Tibial nerve (tissue), 4 donors: ENCODE data around the gene EIF3F. TPM values are rescaled to one million over a fixed set of nuclear protein-coding genes. Genes with fewer than 3 reads are reported as not detected.
A peak's percentile ranks its signal among the peaks of the same experiment; 100 is the strongest.
"Not testable (repeated sequence)": the region's sequence is repeated elsewhere in the genome, so short reads cannot be mapped to it uniquely, and the experiment has no call there.

Experiments
- DNase-seq, 2 donors: peaks; one replicate each; pipeline ENCODE4 v3.0.0-alpha.2; 2019; ENCODE audit warnings: low spot score in 2 of 2
- H3K27ac ChIP-seq, 4 donors: fragments of 200-600 bp; sonication (generic) in 3 of 4; one replicate each; pipeline ENCODE4 v1.5.1; 2017 to 2019; ENCODE audit warnings: mild to moderate bottlenecking in 1 of 4
- H3K27me3 ChIP-seq, 2 donors: fragments of 200-600 bp; sonication (generic) in 1 of 2; one replicate each; pipeline versions ENCODE4 v1.5.1 to v1.6.0; 2017 to 2019
- H3K36me3 ChIP-seq, 3 donors: fragments of 200-600 bp; sonication (generic); one replicate each; pipeline ENCODE4 v1.5.1; 2018 to 2019
- H3K4me1 ChIP-seq, 4 donors: fragments of 200-600 bp; sonication (generic) in 3 of 4; one replicate each; pipeline ENCODE4 v1.5.1; 2017 to 2019
- H3K4me3 ChIP-seq, 4 donors: fragments of 200-600 bp; sonication (generic) in 3 of 4; one replicate each; pipeline ENCODE4 v1.5.1; 2017 to 2019; ENCODE audit warnings: mild to moderate bottlenecking in 1 of 4, moderate library complexity in 1 of 4
- H3K9me3 ChIP-seq, 4 donors: fragments of 200-600 bp; sonication (generic) in 3 of 4; one replicate each; pipeline ENCODE4 v1.5.1; 2017 to 2019
- CTCF ChIP-seq, 5 experiments: fragments of 200-600 bp in 3 of 5; fragments of 450-650 bp in 2 of 5; sonication (generic) in 3 of 5; IDR thresholded peaks; one replicate each; pipeline ENCODE4 v1.5.1; 2016 to 2019; ENCODE audit warnings: antibody characterized with exemption in 5 of 5, mild to moderate bottlenecking in 3 of 5, moderate library complexity in 2 of 5
- EP300 ChIP-seq, 2 donors: sonication (generic); formaldehyde crosslinking; IDR thresholded peaks; one replicate each; pipeline ENCODE4 v1.6.1; 2017; ENCODE audit warnings: antibody characterized with exemption in 2 of 2, mild to moderate bottlenecking in 1 of 2
- POLR2A ChIP-seq, 2 donors: fragments of 450-650 bp; IDR thresholded peaks; one replicate each; pipeline ENCODE4 v1.6.1; 2017; ENCODE audit warnings: antibody characterized with exemption in 2 of 2, mild to moderate bottlenecking in 2 of 2, moderate library complexity in 2 of 2
- WGBS, 2 donors: methylation state at CpG; one replicate each; pipeline ENCODE4 v1.1.5; 2018; 5-methylcytosine and 5-hydroxymethylcytosine counted together
- total RNA-seq, 4 donors: library from RNA; depleted of rRNA; stranded (reverse); fragments of >200 nt; gene quantifications; one replicate each; pipeline ENCODE4 v1.1.0, GENCODE V29; 2016

EIF3F gene
- total RNA-seq, 4 donors from 2014 or later: 144 to 195 (median 162) TPM

- Histone ChIP-seq H3K4me3 (no peak overlapping the region), H3K27ac (no peak overlapping the region), H3K27me3 (no peaks in the 10 kb centered on the region), H3K4me1 (peaks cover 0 to 24% (median 16%) of the 10 kb centered on the region in 4 donors), H3K36me3 (no peaks in the 10 kb centered on the region), H3K9me3 (no peaks in the 10 kb centered on the region)
- DNase-seq: no peak
- TF ChIP-seq CTCF (IDR thresholded peaks at IDR 0.05) (no peak), EP300 (IDR thresholded peaks at IDR 0.05) (no peak), POLR2A (IDR thresholded peaks at IDR 0.05) (no peak)
- 62 to 76% methylated on average over 6 to 7 of the region's 7 CpGs for WGBS, 2 donors
Measured at GRCh38 chr11:7983832-7984590, 3.1 kb upstream of the EIF3F start.

DNA sequence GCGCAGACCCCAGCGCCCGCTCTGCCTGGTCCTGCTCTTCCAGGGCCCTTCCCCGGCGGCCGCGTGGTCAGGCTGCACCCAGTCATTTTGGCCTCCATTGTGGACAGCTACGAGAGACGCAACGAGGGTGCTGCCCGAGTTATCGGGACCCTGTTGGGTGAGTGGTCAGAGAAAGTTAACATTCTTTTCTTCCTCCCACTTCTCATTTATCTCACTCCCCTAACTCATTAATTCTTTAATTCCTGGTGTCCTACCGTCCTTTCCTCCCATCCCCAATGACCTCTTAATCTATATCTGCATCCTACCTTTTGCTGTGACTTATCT, 385 bp downstream of the EIF3F start:
- 0 to 1% methylated on average over 13 of the region's 13 CpGs for WGBS, 2 donors
- Histone ChIP-seq H3K4me3 (peak overlapping the region; percentile 75 to 94 (median 82)), H3K36me3 (peaks cover 0 to 17% (median 0%) of the 10 kb centered on the region in 3 donors), H3K27ac (peak overlapping the region; percentile 54 to 89 (median 76)), H3K4me1 (peaks cover 0 to 50% (median 21%) of the 10 kb centered on the region in 4 donors)
- H3K9me3 ChIP-seq, DNase-seq, H3K27me3 ChIP-seq: not testable (repeated sequence)

- no peak overlapping the region for H3K27ac ChIP-seq
- TF ChIP-seq EP300 (IDR thresholded peaks at IDR 0.05) (no peak), CTCF (IDR thresholded peaks at IDR 0.05) (no peak), POLR2A (IDR thresholded peaks at IDR 0.05) (no peak)
- peaks cover 0 to 26% (median 0%) of the 10 kb centered on the region in 4 donors for H3K4me1 ChIP-seq
- 85 to 91% methylated on average over 6 of the region's 6 CpGs for WGBS, 2 donors
- no peak for DNase-seq
- H3K27me3 ChIP-seq: no peaks in the 10 kb centered on the region
- H3K4me3 ChIP-seq: no peak overlapping the region
- H3K9me3 ChIP-seq: no peaks in the 10 kb centered on the region
- peaks cover 2 to 86% (median 31%) of the 10 kb centered on the region in 3 donors for H3K36me3 ChIP-seq
Measured at GRCh38 chr11:7994581-7995278, 7.6 kb downstream of the EIF3F start.

DNA sequence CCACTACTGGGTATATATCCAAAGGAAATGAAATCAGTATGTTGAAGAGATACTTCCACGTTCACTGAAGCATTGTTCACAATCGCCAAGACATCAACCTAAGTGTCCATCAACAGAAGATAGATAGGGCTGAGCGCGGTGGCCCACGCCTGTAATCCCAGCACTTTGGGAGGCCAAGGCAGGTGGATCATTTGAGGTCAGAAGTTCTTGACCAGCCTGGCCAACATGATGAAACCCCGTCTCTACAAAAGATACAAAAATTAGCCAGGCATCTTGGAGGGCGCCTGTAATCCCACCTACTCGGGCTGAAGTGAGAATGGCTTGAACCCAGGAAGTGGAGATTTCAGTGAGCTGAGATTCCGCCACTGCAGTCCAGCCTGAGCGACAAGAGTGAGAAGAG, 12.7 kb downstream of the EIF3F start:
- Histone ChIP-seq H3K9me3 (no peaks in the 10 kb centered on the region), H3K27ac (no peak overlapping the region), H3K27me3 (no peaks in the 10 kb centered on the region), H3K4me1 (peaks cover 0 to 7% (median 0%) of the 10 kb centered on the region in 4 donors), H3K36me3 (peaks cover 0 to 54% (median 14%) of the 10 kb centered on the region in 3 donors), H3K4me3 (no peak overlapping the region)
- no peak for DNase-seq
- TF ChIP-seq EP300 (IDR thresholded peaks at IDR 0.05) (no peak), POLR2A (IDR thresholded peaks at IDR 0.05) (no peak), CTCF (IDR thresholded peaks at IDR 0.05) (no peak)
- WGBS, 2 donors: 90 to 94% methylated on average over 10 of the region's 10 CpGs

DNA sequence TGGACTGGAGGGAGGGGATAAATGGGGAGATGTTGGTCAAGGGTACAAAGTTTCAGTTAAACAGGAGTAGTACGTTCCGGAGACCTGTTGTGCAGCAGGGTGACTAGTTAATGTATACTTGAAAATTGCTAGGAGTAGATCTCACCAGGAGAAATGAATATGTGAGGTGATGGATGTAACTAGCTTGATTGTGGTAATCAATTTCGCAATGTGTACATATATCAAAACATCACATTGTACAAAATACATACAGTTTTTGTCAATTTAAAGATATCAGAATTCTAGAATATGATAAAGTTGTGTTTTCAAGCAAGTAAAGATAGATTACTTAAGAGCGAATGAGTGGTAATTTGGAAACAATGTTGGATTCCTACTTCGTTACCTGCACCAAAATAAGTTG, 13.3 kb downstream of the EIF3F start:
- no peak overlapping the region for H3K27ac ChIP-seq
- H3K4me1 ChIP-seq: peaks cover 0 to 7% (median 0%) of the 10 kb centered on the region in 4 donors
- no peaks in the 10 kb centered on the region for H3K9me3 ChIP-seq
- no peak for DNase-seq
- no peaks in the 10 kb centered on the region for H3K27me3 ChIP-seq
- 84 to 85% methylated on average over 5 of the region's 5 CpGs for WGBS, 2 donors
- H3K36me3 ChIP-seq: peaks cover 0 to 48% (median 9%) of the 10 kb centered on the region in 3 donors
- no peak overlapping the region for H3K4me3 ChIP-seq
- no peak for TF ChIP-seq EP300 (IDR thresholded peaks at IDR 0.05)
- TF ChIP-seq CTCF (IDR thresholded peaks at IDR 0.05): no peak
- no peak for TF ChIP-seq POLR2A (IDR thresholded peaks at IDR 0.05)
